Mucosa of descending colon (tissue), 3 donors: ENCODE results near the gene CREB5. TPM values are rescaled to one million over a fixed set of nuclear protein-coding genes. Genes with fewer than 3 reads are reported as not detected.

Experiments
- ATAC-seq: fragments of 200-7000 bp; cut with Tn5 transposase; one replicate; pipeline ENCODE4 v1.9.1; 2020; ENCODE audit warnings: mild to moderate bottlenecking, moderate library complexity
- DNase-seq, 3 donors: peaks; one replicate each; pipeline ENCODE4 v3.0.0-alpha.2; 2020
- H3K36me3 ChIP-seq: fragments of 200-600 bp; one replicate; pipeline ENCODE4 v1.8.0; 2021; ENCODE audit warnings: low read depth, mild to moderate bottlenecking
- H3K4me1 ChIP-seq: fragments of 200-600 bp; one replicate; pipeline ENCODE4 v1.8.0; 2021; ENCODE audit warnings: low read depth, mild to moderate bottlenecking
- H3K4me3 ChIP-seq: fragments of 200-600 bp; one replicate; pipeline ENCODE4 v1.8.0; 2021; ENCODE audit warnings: mild to moderate bottlenecking
- H3K9me3 ChIP-seq: fragments of 200-600 bp; one replicate; pipeline ENCODE4 v1.8.0; 2021; ENCODE audit warnings: mild to moderate bottlenecking
- CTCF ChIP-seq: fragments of 200-600 bp; IDR thresholded peaks from one replicate; pipeline ENCODE4 v1.8.0; 2022; ENCODE audit warnings: antibody characterized with exemption, mild to moderate bottlenecking
- intact Hi-C, 2 donors: fragments of 100-400 bp; cut with DNase I in 1 of 2; cut with micrococcal nuclease in 1 of 2; formaldehyde crosslinking; loops; one replicate each; pipeline versions ENCODE4 v1.11.0 to v1.11.1; 2022; cut with DNase I, micrococcal nuclease
- total RNA-seq, 3 donors: library from RNA; stranded (reverse); fragmentation: NEBNext Ultra II Directional in 2 of 3; extraction: Animal tissue kit (Norgen Biotek cat#: 25700) in 2 of 3; gene quantifications; one replicate each; pipeline versions ENCODE4 v1.2.1 to v1.2.4, GENCODE V29; 2021 to 2023
- donor health status: DM: no; HTN: no; CAD: no; lungs with moderate emphysema.
- donor health status: DM: no; HTN: no; CAD: no.
- donor health status: DM: no; HTN: yes; CAD: no.

Gene CREB5
- total RNA-seq, 3 donors from 2014 or later: 0.61 to 5.4 (median 1.9) TPM

GRCh38 chr7:28533731-28534531 is 121.6 kb downstream of the CREB5 start:
- Histone ChIP-seq H3K36me3 (no peaks in the 10 kb centered on the region), H3K4me1 (no peaks in the 10 kb centered on the region), H3K9me3 (no peaks in the 10 kb centered on the region), H3K4me3 (no peak overlapping the region)
- no peak for TF ChIP-seq CTCF
- ATAC-seq: no peak
- peak in 1 of 3 donors; percentile 13 for DNase-seq
- intact Hi-C loops: no loop called here

DNA sequence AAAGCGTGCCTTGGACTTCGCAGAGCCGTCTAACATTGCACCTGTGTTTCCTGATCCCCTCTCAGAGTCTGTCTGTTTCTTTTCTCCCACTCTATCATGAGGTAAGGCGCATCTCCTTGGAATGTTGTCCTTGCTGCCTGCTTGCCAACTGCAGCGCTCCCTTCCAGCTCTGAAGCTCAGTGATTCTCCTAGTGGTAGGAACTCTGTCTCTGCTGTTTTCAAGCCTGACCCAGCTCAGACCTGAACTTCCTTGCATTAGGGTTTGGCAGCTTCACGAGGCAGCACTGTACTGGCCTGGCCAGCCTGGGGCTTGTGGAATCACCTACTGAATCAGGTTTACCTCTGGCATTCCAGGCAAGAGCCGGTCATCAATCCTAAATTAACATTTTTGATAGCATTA is 123.9 kb downstream of the CREB5 start:
- DNase-seq: no peak
- Histone ChIP-seq H3K36me3 (no peaks in the 10 kb centered on the region), H3K9me3 (no peaks in the 10 kb centered on the region), H3K4me1 (no peaks in the 10 kb centered on the region), H3K4me3 (no peak overlapping the region)
- ATAC-seq: no peak
- no peak for TF ChIP-seq CTCF
- intact Hi-C loops: no loop called here

- Histone ChIP-seq H3K4me3 (no peak overlapping the region), H3K9me3 (no peaks in the 10 kb centered on the region), H3K36me3 (no peaks in the 10 kb centered on the region), H3K4me1 (no peaks in the 10 kb centered on the region)
- TF ChIP-seq CTCF: no peak
- DNase-seq (no peak), ATAC-seq (no peak)
- intact Hi-C loops: no loop called here
Measured at GRCh38 chr7:28539289-28539981, 127.1 kb downstream of the CREB5 start.

DNA sequence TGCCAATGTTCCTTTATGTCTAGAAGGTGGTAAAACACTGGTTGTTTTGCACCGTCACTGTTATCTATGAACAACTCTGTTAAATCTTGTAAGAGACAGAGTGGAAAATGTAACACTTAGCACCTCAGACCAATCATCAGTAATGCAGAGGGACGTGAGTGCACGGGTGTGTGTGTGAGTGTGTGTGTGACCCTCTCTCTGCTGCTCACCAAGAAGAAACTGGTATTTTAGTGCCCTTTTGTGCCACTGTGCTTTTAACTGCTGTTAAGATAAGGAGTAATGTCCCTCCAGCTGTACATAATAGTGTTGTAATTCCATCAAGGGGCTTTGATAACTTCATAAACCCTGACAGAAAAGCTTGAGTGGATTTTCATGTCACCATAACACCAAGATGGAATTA is 130.1 kb downstream of the CREB5 start:
- no peak for TF ChIP-seq CTCF
- DNase-seq (no peak), ATAC-seq (no peak)
- no peak overlapping the region for H3K4me3 ChIP-seq
- H3K4me1 ChIP-seq: no peaks in the 10 kb centered on the region
- no peaks in the 10 kb centered on the region for H3K36me3 ChIP-seq
- intact Hi-C loops: no loop called here
- peaks cover 7% of the 10 kb centered on the region for H3K9me3 ChIP-seq

DNA sequence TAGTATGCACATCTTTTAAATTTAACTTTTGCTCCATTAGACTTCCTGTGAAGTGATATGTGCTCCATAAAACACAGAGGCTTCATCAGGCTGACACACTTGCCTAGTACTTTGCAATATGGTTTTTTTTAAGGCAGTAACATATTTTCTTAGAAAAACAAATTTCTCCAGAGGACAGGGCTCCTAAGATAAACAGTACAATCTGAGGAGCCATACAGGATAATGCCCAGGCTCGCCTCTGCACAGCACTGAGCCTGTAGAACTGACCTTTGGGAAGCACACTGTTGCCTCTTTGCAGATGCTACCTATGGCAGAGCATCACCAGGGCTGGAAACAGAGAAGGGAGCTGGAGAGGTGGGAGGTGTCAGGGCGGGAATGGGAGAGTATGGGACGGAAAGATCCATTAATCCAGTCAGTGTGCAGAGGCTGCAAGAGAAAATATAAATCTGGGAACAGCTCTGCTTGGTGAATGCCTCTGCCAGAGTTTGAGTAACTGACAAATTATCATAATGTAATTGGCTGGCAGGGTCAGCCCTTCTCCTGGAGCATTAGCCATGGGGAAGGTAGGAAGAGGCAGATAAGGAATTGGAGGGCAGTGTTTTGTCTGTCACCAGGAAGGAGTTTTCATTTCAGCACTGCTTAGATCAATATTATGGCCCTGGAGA is 132.3 kb downstream of the CREB5 start:
- H3K9me3 ChIP-seq: peaks cover 8% of the 10 kb centered on the region
- no peaks in the 10 kb centered on the region for H3K36me3 ChIP-seq
- no peaks in the 10 kb centered on the region for H3K4me1 ChIP-seq
- DNase-seq (no peak), ATAC-seq (no peak)
- TF ChIP-seq CTCF: no peak
- no peak overlapping the region for H3K4me3 ChIP-seq
- intact Hi-C loops: no loop called here
